OCI-LY7 (cell line): ENCODE measurements around the gene SHQ1.

Source experiments
- EZH2phosphoT487 ChIP-seq: fragments of 200-600 bp; sonication (generic); IDR thresholded peaks from 2 replicates; pipeline ENCODE4 v1.6.1; 2018; ENCODE audit warnings: low read depth, borderline replicate concordance, mild to moderate bottlenecking, mixed run types, antibody characterized with exemption, low read length, moderate library complexity, mixed read lengths
- TF ChIP-seq, protein P1 (sequence below): fragments of 200-600 bp; sonication (generic); conservative IDR thresholded peaks from 2 replicates; pipeline ENCODE4 v1.5.1; 2014; ENCODE audit warnings: mild to moderate bottlenecking, antibody characterized with exemption, low read length, moderate library complexity, mixed read lengths

DNA sequence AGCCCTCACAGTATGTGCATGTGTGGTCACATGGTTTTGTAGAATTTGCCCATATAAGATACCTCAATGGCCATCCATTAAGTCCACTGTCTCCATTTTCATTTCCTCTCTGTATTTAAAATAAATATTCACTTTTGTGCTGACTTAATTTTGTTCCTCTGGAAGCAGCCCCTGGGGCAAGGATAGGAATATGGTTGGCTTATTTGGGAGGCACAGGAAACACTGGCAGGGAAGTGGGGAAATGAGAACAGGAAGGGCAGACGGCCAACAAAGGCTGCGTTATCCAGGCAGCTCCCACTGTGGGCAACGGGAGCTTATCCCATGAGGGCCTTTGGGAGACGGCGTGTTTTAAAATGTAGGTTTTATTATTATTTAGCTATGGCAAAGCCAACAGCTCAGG, 148.6 kb downstream of the SHQ1 start:
- TF ChIP-seq, protein P1, sequence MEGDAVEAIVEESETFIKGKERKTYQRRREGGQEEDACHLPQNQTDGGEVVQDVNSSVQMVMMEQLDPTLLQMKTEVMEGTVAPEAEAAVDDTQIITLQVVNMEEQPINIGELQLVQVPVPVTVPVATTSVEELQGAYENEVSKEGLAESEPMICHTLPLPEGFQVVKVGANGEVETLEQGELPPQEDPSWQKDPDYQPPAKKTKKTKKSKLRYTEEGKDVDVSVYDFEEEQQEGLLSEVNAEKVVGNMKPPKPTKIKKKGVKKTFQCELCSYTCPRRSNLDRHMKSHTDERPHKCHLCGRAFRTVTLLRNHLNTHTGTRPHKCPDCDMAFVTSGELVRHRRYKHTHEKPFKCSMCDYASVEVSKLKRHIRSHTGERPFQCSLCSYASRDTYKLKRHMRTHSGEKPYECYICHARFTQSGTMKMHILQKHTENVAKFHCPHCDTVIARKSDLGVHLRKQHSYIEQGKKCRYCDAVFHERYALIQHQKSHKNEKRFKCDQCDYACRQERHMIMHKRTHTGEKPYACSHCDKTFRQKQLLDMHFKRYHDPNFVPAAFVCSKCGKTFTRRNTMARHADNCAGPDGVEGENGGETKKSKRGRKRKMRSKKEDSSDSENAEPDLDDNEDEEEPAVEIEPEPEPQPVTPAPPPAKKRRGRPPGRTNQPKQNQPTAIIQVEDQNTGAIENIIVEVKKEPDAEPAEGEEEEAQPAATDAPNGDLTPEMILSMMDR: no peak
- TF ChIP-seq EZH2phosphoT487: no peak
